Pancreas (tissue), 10 donors: ENCODE measurements around the gene TRIM50. TPM values are rescaled to one million over a fixed set of nuclear protein-coding genes. Genes with fewer than 3 reads are reported as not detected.

Source experiments
- ATAC-seq, 4 donors: fragments of 200-7000 bp; cut with Tn5 transposase; one replicate each; pipeline versions ENCODE4 v1.8.0 to v1.9.1; 2020; ENCODE audit warnings: mild to moderate bottlenecking in 4 of 4, moderate library complexity in 4 of 4
- DNase-seq, 6 donors: peaks; one replicate each; pipeline ENCODE4 v3.0.0-alpha.2; 2020
- FAIRE-seq: peaks from 2 replicates; lab custom pipeline; 2012; peaks lifted over from hg19 to GRCh38; lab: Jason Lieb, UNC
- H3K27ac ChIP-seq, 4 donors: fragments of 200-600 bp; sonication (generic); 1 replicate in 3 of 4; 2 replicates in 1 of 4; pipeline versions ENCODE4 v1.5.0 to v1.8.0; 2020
- H3K27me3 ChIP-seq, 4 donors: fragments of 200-600 bp; one replicate each; pipeline ENCODE4 v1.8.0; 2021
- H3K36me3 ChIP-seq, 3 donors: fragments of 200-600 bp; sonication (generic) in 1 of 3; one replicate each; pipeline versions ENCODE4 v1.5.0 to v1.8.0; 2020 to 2021
- H3K4me1 ChIP-seq, 3 donors: fragments of 200-600 bp; one replicate each; pipeline ENCODE4 v1.8.0; 2021
- H3K4me3 ChIP-seq, 4 donors: fragments of 200-600 bp; sonication (generic) in 2 of 4; one replicate each; pipeline versions ENCODE4 v1.5.0 to v1.8.0; 2020 to 2021
- H3K9me3 ChIP-seq, 4 donors: fragments of 200-600 bp; one replicate each; pipeline ENCODE4 v1.8.0; 2021
- CTCF ChIP-seq, 4 donors: fragments of 200-600 bp; sonication (generic) in 3 of 4; IDR thresholded peaks; one replicate each; pipeline versions ENCODE4 v1.5.0 to v1.8.0; 2021; ENCODE audit warnings: antibody characterized with exemption in 4 of 4
- WGBS, 2 donors: extraction: QIAGEN DNeasy Blood & Tissue Kit; methylation state at CpG; one replicate each; pipeline ENCODE4 v1.1.7; 2013; 5-methylcytosine and 5-hydroxymethylcytosine counted together
- intact Hi-C, 3 donors: fragments of 100-400 bp; cut with DNase I; formaldehyde crosslinking; loops; one replicate each; pipeline versions ENCODE4 v1.11.1 to v1.14.2; 2022
- polyA plus RNA-seq, 2 donors: library from polyadenylated mRNA; stranded (reverse); fragments of 200-250 nt; gene quantifications; one replicate each; pipeline ENCODE4 v1.2.3, GENCODE V29; 2013
- total RNA-seq, 6 donors: library from RNA; stranded (reverse); fragmentation: NEBNext Ultra II Directional in 4 of 6; extraction: Animal tissue kit (Norgen Biotek cat#: 25700) in 4 of 6; gene quantifications; one replicate each; pipeline versions ENCODE4 v1.2.1 to v1.2.4, GENCODE V29; 2021 to 2023
- donor health status: healthy with polysubstance abuse.
- donor health status: DM: no; HTN: no; CAD: no; lungs with moderate emphysema.
- donor health status: DM: no; HTN: no; CAD: no.
- donor health status: control.
- donor health status: control.
- donor health status: Bipolar disorder and iron deficiency.
- donor health status: DM: yes; HTN: yes; CAD: no.
- donor health status: DM: no; HTN: no; CAD: no.
- donor health status: DM: no; HTN: no; CAD: no.
- donor health status: DM: yes; HTN: yes; CAD: no.

The TRIM50 gene
- total and polyA plus RNA-seq, 8 donors = 5.5 to 35.9 (median 16.9) TPM

DNA sequence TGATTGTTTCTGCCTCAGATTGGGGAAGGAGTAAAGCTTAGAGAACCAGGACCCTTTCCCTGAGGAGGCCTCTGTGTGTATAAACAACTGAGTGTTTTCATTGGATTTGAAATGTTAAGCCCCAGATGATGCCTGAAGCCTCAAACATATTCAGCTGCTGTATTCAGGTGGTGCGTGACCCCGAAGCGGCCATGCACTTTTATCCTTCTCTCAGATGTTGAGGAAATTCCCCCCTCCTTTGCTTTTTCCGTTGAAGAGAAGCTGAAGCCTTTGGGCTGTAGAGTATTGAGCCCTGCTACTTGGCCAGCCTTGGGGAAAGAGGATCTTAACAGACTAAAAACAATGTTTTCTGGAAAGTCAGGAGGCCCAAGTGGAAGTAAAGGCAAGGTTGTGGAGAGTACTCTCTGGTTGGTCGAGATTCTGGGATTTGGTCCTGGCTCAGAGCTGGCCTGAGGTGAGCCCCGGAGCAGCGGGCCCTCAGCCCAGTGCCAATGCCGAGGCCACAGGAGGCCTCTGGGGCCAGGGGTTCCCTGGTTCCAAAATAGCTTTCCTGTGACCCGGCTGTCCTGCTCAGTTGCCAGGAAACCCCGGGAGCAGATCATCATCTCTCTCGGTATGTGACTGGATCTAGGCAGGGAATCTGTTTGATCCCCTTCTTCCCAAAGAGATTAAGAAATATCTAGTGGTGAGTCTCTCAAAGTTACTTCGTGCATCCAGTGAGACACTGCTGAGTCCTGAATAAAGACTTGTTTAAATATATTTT is 22.6 kb upstream of the TRIM50 start:
- no peak for TF ChIP-seq CTCF (IDR thresholded peaks at IDR 0.05)
- DNase-seq = no peak
- Histone ChIP-seq H3K4me1 (no peaks in the 10 kb centered on the region), H3K27ac (no peak overlapping the region), H3K36me3 (no peaks in the 10 kb centered on the region), H3K9me3 (no peaks in the 10 kb centered on the region), H3K4me3 (no peak overlapping the region), H3K27me3 (no peaks in the 10 kb centered on the region)
- intact Hi-C loops = no loop called here
- no peak for FAIRE-seq
- WGBS, 2 donors = 77 to 79% methylated on average over 12 of the region's 12 CpGs
- ATAC-seq = no peak

DNA sequence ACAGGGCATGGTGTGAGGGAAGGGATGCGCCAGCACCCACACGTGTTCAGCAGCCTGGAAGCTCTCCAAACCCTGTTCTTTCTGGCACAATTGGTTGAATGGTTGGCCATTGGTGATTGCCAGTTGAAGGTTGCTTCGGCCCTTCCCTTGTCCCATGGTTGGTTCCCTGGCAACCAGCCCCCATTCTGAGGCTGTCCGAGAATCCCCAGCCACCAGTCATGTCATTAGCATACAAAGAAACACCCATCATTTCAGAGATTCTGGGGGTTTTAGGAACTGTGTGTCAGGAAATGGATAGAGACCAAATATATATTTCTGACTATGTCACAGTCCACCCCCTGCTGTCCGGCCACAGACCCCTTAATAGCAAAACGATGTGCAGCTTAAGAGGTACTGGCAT is 21.9 kb upstream of the TRIM50 start:
- Histone ChIP-seq H3K27ac (no peak overlapping the region), H3K9me3 (no peaks in the 10 kb centered on the region), H3K36me3 (no peaks in the 10 kb centered on the region), H3K4me1 (no peaks in the 10 kb centered on the region), H3K4me3 (no peak overlapping the region), H3K27me3 (no peaks in the 10 kb centered on the region)
- TF ChIP-seq CTCF (IDR thresholded peaks at IDR 0.05) = no peak
- FAIRE-seq (no peak), ATAC-seq (no peak), DNase-seq (no peak)
- intact Hi-C loops = loop anchor here in 1 of 3 donors (10.0 kb wide), 1 partner anchor 95 kb away; no protein-coding TSS in a partner anchor
- WGBS, 2 donors = 68 to 74% methylated on average over 6 of the region's 6 CpGs

- no peak for DNase-seq
- H3K36me3 ChIP-seq = no peaks in the 10 kb centered on the region
- no peaks in the 10 kb centered on the region for H3K27me3 ChIP-seq
- no peak for ATAC-seq
- H3K4me3 ChIP-seq = no peak overlapping the region
- no peak for FAIRE-seq
- no peaks in the 10 kb centered on the region for H3K9me3 ChIP-seq
- no peak for TF ChIP-seq CTCF (IDR thresholded peaks at IDR 0.05)
- intact Hi-C loops = loop anchor here in 1 of 3 donors (10.0 kb wide), 1 partner anchor 99 kb away; no protein-coding TSS in a partner anchor
- H3K27ac ChIP-seq = no peak overlapping the region
- WGBS, 2 donors = 67 to 74% methylated on average over 8 of the region's 8 CpGs
- H3K4me1 ChIP-seq = no peaks in the 10 kb centered on the region
These were observed 18.1 kb upstream of the TRIM50 start for GRCh38 chr7:73345951-73346350.

GRCh38 chr7:73345538-73345937 is 17.7 kb upstream of the TRIM50 start:
- DNase-seq (no peak), ATAC-seq (no peak), FAIRE-seq (no peak)
- Histone ChIP-seq H3K4me1 (no peaks in the 10 kb centered on the region), H3K27ac (no peak overlapping the region), H3K27me3 (no peaks in the 10 kb centered on the region), H3K4me3 (no peak overlapping the region), H3K36me3 (no peaks in the 10 kb centered on the region), H3K9me3 (no peaks in the 10 kb centered on the region)
- TF ChIP-seq CTCF (IDR thresholded peaks at IDR 0.05) = no peak
- 60 to 61% methylated on average over 4 of the region's 4 CpGs for WGBS, 2 donors
- intact Hi-C loops = loop anchor here in 1 of 3 donors (10.0 kb wide), 1 partner anchor 99 kb away; no protein-coding TSS in a partner anchor
